Stimulated activated CD8-positive, alpha-beta memory T cell treated with anti-CD3 and anti-CD28 coated beads, Interleukin-2, amount 100 ng/mL, for 1 hour (primary cell): ENCODE measurements around the gene CYP26C1.

Experiments
- DNase-seq, 2 donors: peaks; one replicate each; pipeline ENCODE4 v3.0.0-alpha.2; 2020; ENCODE audit warnings: low read depth in 2 of 2

CYP26C1 gene, protein sequence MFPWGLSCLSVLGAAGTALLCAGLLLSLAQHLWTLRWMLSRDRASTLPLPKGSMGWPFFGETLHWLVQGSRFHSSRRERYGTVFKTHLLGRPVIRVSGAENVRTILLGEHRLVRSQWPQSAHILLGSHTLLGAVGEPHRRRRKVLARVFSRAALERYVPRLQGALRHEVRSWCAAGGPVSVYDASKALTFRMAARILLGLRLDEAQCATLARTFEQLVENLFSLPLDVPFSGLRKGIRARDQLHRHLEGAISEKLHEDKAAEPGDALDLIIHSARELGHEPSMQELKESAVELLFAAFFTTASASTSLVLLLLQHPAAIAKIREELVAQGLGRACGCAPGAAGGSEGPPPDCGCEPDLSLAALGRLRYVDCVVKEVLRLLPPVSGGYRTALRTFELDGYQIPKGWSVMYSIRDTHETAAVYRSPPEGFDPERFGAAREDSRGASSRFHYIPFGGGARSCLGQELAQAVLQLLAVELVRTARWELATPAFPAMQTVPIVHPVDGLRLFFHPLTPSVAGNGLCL

GRCh38 chr10:93059975-93060886 is at the start of gene CYP26C1:
Gene CYP26C1, plus strand, starts transcription at chr10:93060798. Its CDS starts 466 bp downstream, at chr10:93061264.
- no peak for DNase-seq

- DNase-seq, result no peak
Observed at GRCh38 chr10:93015722-93016121, 44.9 kb upstream of the CYP26C1 start.

DNA sequence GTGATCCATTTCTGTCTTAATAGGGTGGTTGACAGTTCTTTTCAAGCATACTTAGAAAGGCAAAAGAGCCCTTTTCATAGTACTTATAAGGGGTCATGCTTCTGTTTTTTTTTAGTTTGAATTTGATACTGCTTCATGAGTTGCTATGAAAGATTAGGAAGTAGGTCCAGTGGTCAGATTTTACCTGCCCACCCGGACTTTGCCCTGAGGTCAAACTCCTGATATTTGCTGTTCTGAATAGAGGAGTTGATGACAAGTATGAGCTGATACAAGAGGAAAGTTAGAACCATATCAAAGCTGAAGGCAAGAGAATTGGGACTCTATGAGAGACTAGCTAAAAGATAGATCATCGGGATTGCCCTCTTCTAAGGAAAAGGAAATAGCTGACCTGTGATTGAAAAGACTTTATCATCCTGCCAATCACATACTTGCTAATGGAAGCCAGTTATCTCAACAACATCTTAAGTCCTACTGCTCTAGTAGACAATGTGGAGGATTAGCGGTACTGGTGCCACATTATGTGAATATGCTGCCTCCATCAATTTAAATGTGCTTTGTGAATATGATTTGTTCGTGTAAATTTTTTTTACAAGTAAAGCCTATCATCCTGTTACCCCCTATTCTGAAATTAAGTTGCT is 37.5 kb upstream of the CYP26C1 start:
- no peak for DNase-seq

GRCh38 chr10:93026072-93026471 is 34.5 kb upstream of the CYP26C1 start:
- no peak for DNase-seq

GRCh38 chr10:93027508-93027907 is 33.1 kb upstream of the CYP26C1 start:
- DNase-seq, result no peak

DNA sequence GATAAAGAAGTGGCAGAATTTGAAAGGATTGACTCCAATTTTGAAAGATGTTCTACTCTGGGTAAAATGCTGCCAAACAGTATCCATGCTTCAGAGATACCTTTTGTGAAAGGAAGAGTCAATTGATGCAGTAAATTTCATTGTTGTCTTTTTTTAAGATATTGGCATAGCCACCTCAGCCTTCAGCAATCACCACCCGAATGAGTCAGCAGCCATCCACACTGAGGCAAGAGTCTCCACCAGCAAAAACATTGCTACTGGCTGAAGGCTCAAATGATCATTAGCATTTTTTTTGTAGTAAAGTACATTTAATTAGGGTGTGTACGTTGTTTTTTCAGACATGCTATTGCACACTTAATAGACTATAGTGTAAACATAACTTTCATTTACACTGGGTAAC is 31.7 kb upstream of the CYP26C1 start:
- DNase-seq, result no peak

DNA sequence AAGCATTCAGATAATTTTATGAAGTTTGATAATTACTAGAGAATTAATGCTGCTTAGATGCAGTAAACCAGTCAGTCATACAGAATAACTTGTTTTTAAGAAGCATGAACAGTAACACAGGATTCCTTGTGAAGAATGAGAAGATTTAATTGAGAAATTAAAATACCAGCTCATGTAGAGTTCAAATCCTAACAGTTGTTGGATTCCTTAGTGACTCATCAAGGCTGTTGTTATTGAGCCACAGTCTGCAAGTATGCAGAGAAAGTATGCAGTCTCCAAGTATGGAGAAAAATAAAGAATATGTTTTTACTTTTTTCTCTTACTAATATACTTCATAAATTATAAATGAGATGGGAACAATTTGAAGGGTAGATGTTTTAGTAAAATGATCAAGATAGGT is 30.2 kb upstream of the CYP26C1 start:
- DNase-seq, result no peak

GRCh38 chr10:93032105-93032808 is 28.3 kb upstream of the CYP26C1 start:
- no peak for DNase-seq

DNA sequence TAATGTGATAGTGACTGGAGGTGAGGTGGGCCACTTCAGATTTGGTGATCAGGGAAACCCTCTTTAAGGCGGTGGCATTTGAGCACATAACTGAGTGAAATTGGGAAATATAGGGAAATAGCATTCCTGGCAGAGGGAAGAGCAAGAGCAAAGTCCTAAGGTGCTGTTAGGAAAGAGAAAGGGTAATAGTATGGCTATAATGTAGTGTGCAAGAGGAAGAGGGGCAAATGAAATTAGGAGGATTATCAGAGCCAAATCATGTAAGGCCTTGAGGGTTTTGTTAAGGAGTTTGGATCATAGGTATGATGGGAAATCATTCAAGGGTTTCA is 27.8 kb upstream of the CYP26C1 start:
- no peak for DNase-seq

DNA sequence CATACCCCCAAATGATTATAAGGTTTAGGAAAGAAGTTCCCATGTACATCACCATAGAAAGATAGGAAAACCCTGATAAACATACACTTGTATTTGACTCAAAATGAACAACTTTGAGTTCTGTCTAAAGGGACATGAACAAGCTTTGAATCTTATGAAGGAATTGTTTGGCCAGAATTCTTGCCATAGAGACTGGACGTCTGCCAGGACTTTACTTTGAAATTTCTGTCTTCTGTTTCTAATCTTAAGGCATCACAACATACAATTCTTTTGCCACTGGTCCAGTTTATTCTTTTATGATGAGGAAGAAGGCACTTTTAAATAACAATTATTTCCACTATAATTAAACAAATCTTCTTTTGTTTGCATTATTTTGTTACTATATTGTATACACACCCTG is 26.2 kb upstream of the CYP26C1 start:
- DNase-seq, result no peak

DNA sequence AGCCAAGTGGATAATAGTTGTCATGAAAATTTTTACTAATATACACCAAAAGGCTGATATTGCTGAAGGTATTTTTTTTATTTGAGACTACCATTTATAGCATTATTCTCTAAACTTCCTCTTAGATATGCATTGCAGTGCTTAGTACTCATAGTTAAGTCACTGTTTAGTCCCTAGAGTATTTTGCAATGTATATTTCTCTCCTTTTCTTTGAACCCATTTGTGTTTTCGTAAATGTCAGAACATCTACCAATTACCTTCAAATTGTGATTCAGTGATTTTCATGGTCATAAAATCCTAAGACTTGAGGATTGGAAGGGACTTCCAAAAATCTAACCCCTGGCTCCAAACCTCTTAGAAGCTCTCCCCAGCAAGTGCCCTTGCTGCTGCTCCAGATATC is 21.5 kb upstream of the CYP26C1 start:
- no peak for DNase-seq

DNA sequence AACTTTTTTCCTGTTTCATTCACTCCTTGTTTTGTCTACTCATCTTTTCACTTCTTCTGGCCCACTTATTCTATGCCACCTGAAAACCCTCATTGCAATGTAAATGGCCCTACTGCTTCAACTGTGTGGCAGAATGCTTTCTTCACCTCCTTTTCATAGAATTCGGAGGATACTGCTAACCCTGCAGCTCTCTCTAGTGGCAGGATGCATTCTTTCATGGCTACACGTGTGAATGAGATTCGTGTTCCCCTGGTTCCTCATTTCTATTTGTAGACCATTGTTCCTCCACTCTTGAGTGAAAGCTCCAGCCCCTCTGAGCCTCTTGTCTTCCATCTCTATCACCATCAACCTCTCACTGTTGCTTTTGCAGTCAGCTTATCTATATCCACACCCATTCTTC is 20.9 kb upstream of the CYP26C1 start:
- no peak for DNase-seq

DNA sequence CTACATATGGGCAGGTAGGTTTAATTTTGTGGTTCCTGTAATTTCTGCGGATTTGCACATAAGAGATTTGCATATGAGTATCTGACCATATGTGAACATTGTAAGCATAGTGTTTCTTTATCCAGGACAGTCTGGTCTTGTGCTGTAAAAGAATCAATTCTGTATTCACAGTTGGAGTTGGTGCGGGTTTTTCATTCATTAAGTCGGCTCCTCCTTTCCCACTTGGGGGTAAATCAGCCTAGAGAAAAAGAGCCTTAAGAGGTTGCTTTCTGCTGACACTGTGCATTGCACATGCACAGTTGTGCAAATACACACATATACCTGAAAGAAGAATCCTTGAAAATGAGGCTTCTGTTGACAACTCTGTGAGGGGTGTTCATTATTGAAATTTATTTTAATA is 6.1 kb upstream of the CYP26C1 start:
- no peak for DNase-seq

DNA sequence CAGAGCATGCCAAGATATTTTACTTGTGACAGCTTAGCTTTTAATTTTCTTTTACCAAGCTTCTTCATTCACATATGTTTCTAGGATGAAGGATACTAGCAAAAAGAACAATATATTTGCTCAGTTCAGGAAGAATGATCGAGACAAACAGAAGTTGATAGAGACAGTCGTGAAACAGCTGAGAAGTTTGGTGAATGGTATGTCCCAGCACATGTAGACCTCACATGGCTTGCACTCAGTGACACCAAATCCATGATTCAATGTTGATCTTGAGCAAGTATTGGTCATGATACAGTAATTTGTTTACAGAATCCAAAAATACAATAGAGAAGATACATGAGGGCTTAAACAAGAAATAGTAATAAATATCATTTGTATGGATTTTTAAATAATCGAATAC is 2.5 kb upstream of the CYP26C1 start:
- DNase-seq, result no peak

- no peak for DNase-seq
Observed at GRCh38 chr10:93060887-93061593, 442 bp downstream of the CYP26C1 start.

DNA sequence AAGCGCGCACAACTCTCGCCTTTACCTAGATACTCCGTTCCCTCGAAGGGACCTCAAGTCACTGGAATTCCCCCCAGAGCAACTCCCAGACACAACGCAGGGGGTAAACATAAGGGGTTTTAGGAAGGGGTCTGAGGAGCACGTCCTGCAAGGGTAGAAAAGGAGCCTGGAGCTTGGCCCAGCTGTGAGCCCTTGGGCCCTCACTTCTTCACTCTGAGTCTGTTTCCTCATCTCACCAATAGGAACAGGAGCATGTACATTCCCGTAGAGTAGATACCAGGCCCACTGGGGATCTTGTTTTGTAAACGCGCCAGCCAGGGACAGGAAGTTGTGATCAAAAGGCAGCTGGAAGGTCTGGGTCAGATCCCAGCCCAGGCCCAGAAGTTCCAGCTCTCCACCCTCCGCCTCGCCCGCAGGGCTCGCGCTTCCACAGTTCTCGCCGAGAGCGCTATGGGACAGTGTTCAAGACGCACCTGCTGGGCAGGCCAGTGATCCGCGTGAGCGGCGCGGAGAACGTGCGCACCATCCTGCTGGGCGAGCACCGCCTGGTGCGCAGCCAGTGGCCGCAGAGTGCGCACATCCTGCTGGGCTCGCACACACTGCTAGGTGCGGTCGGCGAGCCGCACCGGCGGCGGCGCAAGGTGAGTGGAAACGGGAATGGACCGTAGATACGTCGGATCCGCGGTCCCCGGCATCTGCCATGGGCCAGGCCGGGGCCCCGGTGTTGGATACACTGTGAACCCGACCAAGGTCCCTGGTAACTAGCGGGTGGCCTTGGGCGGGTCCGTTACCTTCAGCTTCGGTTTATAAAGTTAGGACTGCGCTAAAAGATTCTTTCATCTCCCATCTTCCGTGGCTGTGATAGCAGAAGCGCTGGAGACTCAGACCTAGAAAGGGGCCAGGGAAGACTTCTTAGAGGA is 1.3 kb downstream of the CYP26C1 start:
- DNase-seq, result no peak

DNA sequence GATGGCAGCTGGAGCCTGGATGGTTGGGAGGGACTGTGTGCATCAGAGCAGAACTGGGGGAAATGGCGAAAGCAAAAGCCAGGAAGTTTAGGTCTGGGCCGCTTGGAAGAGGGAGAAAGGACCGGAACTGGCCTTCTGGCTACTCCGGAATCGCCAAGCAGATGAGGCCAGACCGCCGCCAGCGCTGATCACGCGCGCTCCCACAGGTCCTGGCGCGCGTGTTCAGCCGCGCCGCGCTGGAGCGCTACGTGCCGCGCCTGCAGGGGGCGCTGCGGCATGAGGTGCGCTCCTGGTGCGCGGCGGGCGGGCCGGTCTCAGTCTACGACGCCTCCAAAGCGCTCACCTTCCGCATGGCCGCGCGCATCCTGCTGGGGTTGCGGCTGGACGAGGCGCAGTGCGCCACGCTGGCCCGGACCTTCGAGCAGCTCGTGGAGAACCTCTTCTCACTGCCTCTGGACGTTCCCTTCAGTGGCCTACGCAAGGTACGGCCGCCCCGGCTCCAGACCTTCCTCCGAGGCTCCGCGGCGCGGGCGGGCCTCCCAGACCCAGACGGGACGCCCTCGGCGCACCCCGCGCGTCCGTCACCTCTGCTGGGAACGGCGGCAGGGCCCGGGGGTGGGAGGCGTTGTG is 2.0 kb downstream of the CYP26C1 start:
- DNase-seq, result no peak

- no peak for DNase-seq
Observed at GRCh38 chr10:93063144-93063976, 2.8 kb downstream of the CYP26C1 start.
